Kidney capillary endothelial cell (primary cell): ENCODE results near the gene EFNA2.

Experiments
- DNase-seq: peaks from one replicate; pipeline ENCODE4 v3.0.0-alpha.2; 2018; ENCODE audit warnings: low spot score

The EFNA2 gene

GRCh38 chr19:1260749-1261537 is 24.7 kb upstream of the EFNA2 start:
- DNase-seq: peak; percentile 97

DNA sequence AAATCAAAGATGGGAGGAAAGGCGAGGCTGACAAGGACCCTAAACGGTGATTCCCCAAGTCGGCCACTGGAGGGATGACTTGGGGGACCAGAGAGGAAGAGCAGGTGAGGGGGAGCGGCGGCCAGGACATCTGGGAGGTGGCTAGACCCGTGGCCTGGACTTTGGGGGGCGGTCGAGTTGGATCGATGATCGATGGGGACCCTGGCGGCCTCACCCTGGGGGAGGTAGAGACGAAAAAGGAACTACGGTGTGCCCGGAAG is 24.2 kb upstream of the EFNA2 start:
- no peak for DNase-seq

DNA sequence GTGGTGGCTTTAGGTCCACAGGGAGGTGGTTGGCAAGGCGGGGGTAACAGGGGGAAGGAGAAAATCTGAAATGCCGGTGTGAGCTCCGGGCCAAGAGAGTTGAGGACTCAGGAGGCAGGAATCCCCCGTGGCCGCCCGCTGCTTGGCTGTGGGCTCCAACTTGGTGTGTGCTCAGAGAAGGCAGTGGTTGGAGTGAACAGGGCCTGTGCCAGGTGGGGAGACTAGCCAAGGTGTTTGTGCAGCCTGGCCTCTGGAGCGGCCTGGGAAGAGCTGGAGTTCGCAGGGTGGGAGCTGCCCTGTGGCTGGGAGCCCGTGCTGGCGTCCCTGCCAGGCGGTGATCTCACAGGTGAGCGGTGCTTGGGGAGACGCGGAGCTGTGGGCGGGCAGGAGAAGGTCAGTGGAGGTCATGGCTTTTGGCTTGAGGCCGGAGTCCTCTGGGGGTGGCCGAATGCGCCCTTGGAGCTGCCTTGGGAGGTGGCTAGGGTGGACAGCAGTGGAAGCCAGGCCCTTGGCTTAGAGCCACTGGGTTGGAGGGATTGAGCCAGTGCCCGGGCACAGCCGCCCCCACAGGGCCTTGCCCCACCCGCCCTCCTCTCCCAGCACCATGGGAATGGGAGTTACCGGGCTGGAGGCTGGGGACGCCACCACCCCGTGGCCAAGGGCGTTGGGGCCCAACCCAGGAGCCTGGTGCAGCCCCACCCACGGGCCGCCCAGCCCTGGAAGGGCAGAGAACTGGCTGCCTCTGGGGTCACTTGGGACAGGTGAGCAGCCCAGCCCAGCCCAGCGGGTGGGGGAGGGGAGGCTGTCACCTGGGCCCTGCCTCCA is 23.7 kb upstream of the EFNA2 start:
- no peak for DNase-seq

DNA sequence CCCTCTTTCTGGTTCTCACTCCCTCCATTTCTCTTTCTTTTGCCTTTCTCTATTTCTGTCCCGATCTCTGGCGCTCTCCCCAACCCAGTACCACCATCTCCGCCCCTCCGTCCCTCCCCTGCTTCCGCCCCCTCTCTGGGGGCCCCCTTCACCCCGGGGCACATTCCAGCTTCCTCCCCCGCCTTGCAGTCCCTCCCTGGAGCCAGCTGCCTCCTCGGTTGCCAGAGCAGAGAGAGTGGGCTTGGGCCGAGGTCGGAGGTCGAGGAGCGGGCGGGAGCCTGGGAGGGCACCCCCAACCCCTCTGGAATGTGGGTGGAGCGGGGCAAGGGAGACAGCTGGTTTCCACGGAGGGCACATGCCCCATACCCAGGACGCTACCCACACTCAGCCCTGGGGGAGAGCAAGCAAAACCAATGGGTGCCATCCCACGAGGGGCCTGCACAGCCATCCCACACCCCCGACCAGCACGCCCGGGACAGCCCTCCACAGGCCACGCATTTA is 23.0 kb upstream of the EFNA2 start:
- DNase-seq: no peak

DNA sequence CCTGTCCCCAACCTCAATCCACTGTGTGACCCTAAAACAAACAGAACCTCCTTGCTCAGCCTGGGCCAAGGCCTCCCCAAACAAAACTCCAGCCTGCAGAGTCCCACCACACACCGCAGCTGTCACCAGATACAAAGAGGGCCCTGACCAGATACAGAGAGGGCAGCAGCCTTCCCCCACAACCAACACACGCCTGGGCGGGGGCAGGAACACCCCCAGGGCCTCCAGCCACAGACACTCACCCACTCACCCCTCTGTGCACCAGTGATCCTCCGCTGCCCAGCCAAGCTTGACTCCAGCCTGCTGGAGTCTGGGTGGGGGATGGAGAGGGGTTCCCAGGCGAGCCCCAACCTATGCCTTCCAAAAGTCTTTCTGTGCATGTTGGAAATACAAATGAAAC is 22.5 kb upstream of the EFNA2 start:
- DNase-seq: no peak

DNA sequence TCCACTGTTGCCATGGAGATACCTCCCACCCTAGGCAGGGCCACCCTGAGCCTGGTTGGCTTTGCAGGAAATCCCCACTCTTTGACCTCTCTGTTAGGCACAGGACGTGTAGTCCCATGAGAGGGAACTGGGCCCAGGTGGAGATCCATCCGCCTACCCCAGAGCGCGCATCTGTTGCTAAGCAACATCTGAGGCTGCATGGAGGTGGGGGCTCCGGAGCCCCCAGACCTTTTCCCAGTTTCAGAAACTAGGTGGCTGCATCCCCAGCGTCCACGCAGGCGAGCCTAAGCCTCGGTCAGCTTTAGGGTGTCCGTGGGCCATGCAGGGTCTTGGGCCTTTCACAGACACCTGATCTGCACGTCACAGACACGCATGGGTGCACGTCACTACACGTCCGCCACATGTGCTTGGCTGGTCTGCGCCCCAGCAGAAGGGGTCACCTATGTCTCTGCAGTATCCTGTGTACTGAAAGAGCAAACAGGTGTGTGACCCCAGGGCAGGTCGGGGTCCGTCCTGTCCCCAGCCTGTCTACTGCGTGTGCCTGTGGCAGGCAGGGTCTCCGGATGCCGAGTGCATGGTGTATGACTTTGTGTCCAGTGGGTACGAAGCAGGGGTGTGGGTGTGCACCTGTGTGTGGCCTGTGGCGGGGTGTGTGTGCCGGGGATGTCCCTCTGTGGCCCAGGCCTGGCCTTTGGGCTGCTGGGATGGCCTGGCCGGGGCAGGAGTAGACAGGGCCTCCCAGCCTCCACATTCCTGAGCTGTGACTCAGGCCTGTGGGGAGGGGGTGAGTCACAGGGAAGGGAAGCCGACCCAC is 20.7 kb upstream of the EFNA2 start:
- DNase-seq: peak; percentile 89

GRCh38 chr19:1265615-1266128 is 20.0 kb upstream of the EFNA2 start:
- peak; percentile 85 for DNase-seq

- peak; percentile 89 for DNase-seq
Observed at GRCh38 chr19:1266129-1266915, 19.4 kb upstream of the EFNA2 start.

- no peak for DNase-seq
Observed at GRCh38 chr19:1266916-1267476, 18.7 kb upstream of the EFNA2 start.

DNA sequence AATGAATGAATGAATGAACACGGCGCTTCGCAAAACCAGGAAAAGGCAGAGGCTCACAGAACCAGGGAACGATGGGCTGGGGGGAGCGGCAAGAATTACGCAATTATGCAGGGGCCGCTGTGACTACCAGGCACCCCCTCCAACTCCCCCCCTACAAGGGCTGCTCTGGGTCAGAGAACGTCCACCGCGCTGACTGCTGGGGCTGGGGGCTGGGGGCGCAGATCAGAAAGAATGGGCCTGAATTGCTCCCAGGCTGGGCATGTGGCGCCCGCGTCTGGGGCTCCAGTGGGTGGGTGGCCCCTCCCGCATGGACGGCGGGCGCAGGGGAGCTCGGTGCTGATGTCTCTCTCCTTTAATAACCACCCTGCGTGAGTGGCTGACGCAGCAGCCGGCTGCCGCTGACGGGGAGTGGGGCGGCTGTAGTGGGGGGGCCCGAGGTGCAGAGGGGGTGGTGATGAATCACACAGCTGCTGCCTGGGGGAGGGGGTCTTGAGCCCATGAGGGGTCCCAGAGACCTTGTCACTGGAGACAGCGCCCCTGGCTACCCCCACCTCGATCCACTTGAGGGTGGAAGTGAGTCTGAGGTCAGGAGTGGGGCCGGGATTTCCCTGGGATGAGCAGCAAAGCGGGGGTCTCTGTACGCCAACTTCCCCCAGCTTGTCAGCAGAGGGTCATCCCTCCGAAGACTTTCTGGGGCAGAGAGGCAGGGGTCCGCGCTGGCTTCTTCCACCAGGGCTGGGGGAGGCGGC is 18.0 kb upstream of the EFNA2 start:
- no peak for DNase-seq

- no peak for DNase-seq
Observed at GRCh38 chr19:1268226-1269064, 17.2 kb upstream of the EFNA2 start.

DNA sequence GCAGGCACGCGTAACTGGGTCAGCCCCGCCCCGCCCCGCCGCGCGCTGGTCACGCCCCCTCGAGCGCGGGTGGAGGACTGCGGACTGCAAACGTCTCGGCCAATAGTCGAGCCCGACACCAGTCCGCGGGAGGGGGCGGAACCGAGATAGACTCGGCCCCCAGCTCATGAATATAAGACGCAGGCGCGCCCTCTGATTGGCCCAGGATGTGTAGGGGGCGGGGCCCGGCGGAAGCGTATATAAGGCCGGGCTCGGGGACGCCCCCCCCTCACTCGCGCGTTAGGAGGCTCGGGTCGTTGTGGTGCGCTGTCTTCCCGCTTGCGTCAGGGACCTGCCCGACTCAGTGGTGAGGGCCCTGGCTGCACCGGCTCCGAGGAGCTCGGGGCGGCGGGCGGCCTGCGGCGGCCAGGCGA is 16.6 kb upstream of the EFNA2 start, which contains the start of gene CIRBP:
CIRBP (plus strand) TSS at position 268 of the 413 bp plus-strand sequence. CDS start 1,602 bp downstream, outside the sequence.
- DNase-seq: peak; percentile 97

GRCh38 chr19:1269478-1270212 is 16.0 kb upstream of the EFNA2 start:
- peak; percentile 77 for DNase-seq

DNA sequence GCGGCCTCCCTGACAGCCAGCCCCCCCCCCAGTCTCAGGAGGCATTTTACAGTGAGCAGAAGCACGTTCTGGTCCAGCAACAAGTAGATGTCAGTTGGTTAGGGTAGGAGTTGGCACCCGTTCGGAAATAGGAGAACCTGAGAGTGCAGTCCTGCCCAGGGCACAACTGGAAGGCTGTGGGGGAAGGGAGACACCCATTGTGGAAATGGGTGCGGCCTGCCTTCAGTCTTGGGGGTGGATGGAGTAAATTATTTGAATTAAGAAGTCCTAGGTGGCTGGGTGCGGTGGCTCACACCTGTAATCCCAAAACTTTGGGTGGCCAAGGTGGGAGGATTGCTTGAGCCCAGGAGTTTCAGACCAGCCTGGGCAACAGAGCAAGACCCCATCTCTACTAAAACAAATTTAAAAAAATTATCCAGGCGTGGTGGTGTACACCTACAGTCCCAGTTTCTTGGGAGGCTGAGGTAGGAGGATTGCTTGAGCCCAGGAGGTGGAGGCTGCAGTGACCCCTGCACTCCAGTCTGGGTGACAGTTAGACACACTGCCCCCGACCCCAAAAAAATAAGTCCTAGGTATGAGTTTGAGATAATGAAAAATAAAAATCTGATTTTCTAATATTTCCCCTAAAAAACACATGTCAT is 15.3 kb upstream of the EFNA2 start:
- no peak for DNase-seq

GRCh38 chr19:1270854-1271527 is 14.7 kb upstream of the EFNA2 start:
- no peak for DNase-seq

DNA sequence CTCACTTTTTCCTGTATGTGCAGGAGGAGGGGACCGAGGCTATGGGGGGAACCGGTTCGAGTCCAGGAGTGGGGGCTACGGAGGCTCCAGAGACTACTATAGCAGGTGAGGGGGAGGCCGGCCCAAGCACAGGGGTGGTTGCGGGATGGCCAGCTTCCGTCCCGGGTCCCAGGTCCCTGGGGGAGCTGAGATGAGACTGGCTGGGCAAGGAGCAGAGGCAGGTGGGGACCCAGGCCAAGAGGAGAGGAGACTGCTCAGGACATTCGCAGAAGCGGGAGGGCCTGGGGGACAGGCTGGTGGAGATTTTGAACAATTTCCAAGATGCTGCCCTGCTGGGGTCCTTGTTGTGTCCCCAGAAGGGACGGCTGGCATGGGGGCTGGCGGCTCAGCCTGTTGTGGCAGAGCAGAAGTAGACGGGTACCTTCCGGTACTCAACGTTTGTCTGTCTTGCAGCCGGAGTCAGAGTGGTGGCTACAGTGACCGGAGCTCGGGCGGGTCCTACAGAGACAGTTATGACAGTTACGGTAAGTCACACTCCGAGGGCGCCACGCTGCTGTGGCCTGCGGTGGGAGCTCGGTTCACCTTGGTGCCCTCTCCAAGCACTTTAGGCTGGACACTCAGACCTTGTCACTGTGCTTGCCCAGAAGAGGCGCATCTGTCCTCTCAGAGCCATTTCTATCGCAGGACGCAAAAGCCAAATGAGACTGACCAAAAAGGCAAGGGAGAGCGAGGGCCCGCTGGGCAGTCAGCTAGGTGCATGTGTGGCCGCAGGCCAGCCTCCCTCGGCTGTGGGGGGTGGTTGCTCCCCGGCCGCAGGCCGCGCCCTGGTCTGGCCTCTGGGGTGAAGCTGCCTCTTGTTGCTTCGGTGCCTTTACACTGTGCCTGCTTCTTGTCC is 13.9 kb upstream of the EFNA2 start:
- DNase-seq: no peak
